ENCODE results near the gene AKNA. TPM values are rescaled to one million over a fixed set of nuclear protein-coding genes. Genes with fewer than 3 reads are reported as not detected.

AKNA gene
- total and polyA plus RNA-seq, 2 of the 8 experiments (the other 6 are each of a cell fraction or from before 2014, with no cell fraction given) = 21.0 to 27.4 TPM

DNA sequence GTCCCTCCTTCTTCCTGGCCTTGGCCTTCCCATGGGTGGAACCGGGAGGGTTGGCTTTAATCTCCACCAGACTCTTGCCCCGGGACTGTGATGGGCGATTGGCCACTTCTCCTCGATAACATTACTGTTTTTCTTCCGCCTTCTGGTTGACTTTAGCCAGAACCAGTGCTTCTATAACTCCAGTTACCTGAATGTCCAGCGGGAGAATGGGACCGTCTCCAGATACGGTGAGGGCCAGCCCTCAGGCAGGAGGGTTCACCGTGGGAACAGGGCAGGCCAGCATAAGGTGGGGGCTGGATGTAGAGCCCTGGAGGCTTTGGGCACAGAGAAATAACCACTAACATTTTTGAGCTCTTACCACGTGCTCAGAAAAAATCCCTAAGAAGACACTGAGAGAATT, 57.1 kb downstream of the AKNA start:
- H2AK5ac ChIP-seq (ENCODE audit: low read depth, low read length) = no peak overlapping the region
- TF ChIP-seq GTF2F1 (IDR thresholded peaks at IDR 0.05; ENCODE audit: borderline replicate concordance, low read depth, low read length) = no peak
- TF ChIP-seq ASH2L (IDR thresholded peaks at IDR 0.05; ENCODE audit: low read length) = no peak
- no peak for TF ChIP-seq CBX8 (IDR thresholded peaks at IDR 0.05; ENCODE audit: borderline replicate concordance, low read depth, low read length)
- no peak for TF ChIP-seq SP4 (IDR thresholded peaks at IDR 0.05; ENCODE audit: low read length)
- no peak for TF ChIP-seq CBX5 (IDR thresholded peaks at IDR 0.05; ENCODE audit: low read depth, low read length)
- no peak for TF ChIP-seq JUND (IDR thresholded peaks at IDR 0.05; ENCODE audit: low read length)
- no peak for TF ChIP-seq KDM4A (IDR thresholded peaks at IDR 0.05; ENCODE audit: low read depth, low read length, severe bottlenecking)
- TF ChIP-seq RNF2 (IDR thresholded peaks at IDR 0.05; ENCODE audit: borderline replicate concordance, low read depth, low read length, missing control alignments, poor library complexity, severe bottlenecking) = no peak
- TF ChIP-seq MAFK (IDR thresholded peaks at IDR 0.05; ENCODE audit: low read depth, low read length) = no peak
- no peak for TF ChIP-seq SIN3A (conservative IDR thresholded peaks at IDR 0.05 in 1 of 2, IDR thresholded peaks at IDR 0.05 in 1 of 2; ENCODE audit: low read depth in 1 of 2, low read length in 2 of 2)
- TF ChIP-seq RFX5 (IDR thresholded peaks at IDR 0.05; ENCODE audit: borderline replicate concordance, low read depth, low read length) = no peak
- TF ChIP-seq, protein P1, sequence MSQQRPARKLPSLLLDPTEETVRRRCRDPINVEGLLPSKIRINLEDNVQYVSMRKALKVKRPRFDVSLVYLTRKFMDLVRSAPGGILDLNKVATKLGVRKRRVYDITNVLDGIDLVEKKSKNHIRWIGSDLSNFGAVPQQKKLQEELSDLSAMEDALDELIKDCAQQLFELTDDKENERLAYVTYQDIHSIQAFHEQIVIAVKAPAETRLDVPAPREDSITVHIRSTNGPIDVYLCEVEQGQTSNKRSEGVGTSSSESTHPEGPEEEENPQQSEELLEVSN (IDR thresholded peaks at IDR 0.05) = no peak
- TF ChIP-seq, protein P2, sequence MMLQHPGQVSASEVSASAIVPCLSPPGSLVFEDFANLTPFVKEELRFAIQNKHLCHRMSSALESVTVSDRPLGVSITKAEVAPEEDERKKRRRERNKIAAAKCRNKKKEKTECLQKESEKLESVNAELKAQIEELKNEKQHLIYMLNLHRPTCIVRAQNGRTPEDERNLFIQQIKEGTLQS (IDR thresholded peaks at IDR 0.05; ENCODE audit: insufficient read depth, low read depth, low read length) = no peak

More for the DNA sequence above, 57.1 kb downstream of the AKNA start:
- H3K79me1 ChIP-seq (ENCODE audit: low read depth, low read length) = no peaks in the 10 kb centered on the region
- no peak overlapping the region for H2BK15ac ChIP-seq (ENCODE audit: low read length)
- FAIRE-seq = no peak
- H3K4me1 ChIP-seq (replicated peaks in 1 of 4; ENCODE audit: control insufficient read depth in 3 of 4, insufficient read depth in 4 of 4, low read length in 3 of 4) = 0 out of 7 replicates have a peak, but pooled peaks cover 0 to 2% (median 0%) of the 10 kb centered on the region in 4 experiments
- H3K36me3 ChIP-seq (ENCODE audit: control insufficient read depth in 2 of 4, insufficient read depth in 4 of 4, low read length in 3 of 4) = peaks cover 0 to 2% (median 0%) of the 10 kb centered on the region in 4 experiments; a peak in 1 of 8 replicates
- H4K91ac ChIP-seq (replicated peaks; ENCODE audit: insufficient read length, low read length) = no peak overlapping the region
- ChIA-PET CTCF (ENCODE audit: partially characterized antibody) (no interaction called here), POLR2A (ENCODE audit: partially characterized antibody) (no interaction called here)
- no peaks in the 10 kb centered on the region for H3K27me3 ChIP-seq (replicated peaks in 1 of 4; ENCODE audit: control insufficient read depth in 3 of 4, extremely low read depth in 1 of 4, insufficient read depth in 3 of 4, low read length in 3 of 4)
- H2BK20ac ChIP-seq (ENCODE audit: low read length) = no peak overlapping the region
- no peak overlapping the region for H2BK5ac ChIP-seq (ENCODE audit: low read depth, low read length)
- no peaks in the 10 kb centered on the region for H3K79me2 ChIP-seq (ENCODE audit: control insufficient read depth in 1 of 2, insufficient read depth in 2 of 2, low read length in 2 of 2)
- H3K4ac ChIP-seq (replicated peaks; ENCODE audit: insufficient read length, low read depth, low read length) = no peak overlapping the region
- H3K14ac ChIP-seq (ENCODE audit: insufficient read length) = no peak overlapping the region
- no peaks in the 10 kb centered on the region for H4K20me1 ChIP-seq (replicated peaks in 1 of 2; ENCODE audit: control insufficient read depth in 1 of 2, insufficient read depth in 2 of 2, low read length in 2 of 2)
- H3K23me2 ChIP-seq (ENCODE audit: low read depth, low read length) = no peaks in the 10 kb centered on the region
- H3K56ac ChIP-seq (replicated peaks; ENCODE audit: insufficient read length, low read depth, low read length) = no peak overlapping the region
- H3K4me2 ChIP-seq (ENCODE audit: insufficient read depth in 1 of 2, low read depth in 2 of 2, low read length in 2 of 2) = no peak overlapping the region
- no peak overlapping the region for H2AFZ ChIP-seq (ENCODE audit: low read length)
- no peak overlapping the region for H4K5ac ChIP-seq (ENCODE audit: insufficient read length, low read depth, low read length)
- no peak overlapping the region for H4K8ac ChIP-seq (ENCODE audit: extremely low read depth, insufficient read depth, low read length)
- no peak overlapping the region for H3K9ac ChIP-seq (replicated peaks in 1 of 4; ENCODE audit: extremely low read depth in 1 of 4, low read depth in 3 of 4, low read length in 3 of 4)
- H2BK120ac ChIP-seq (replicated peaks; ENCODE audit: low read depth, low read length) = no peak overlapping the region
- DNase-seq (ENCODE audit: low read depth in 1 of 2, low spot score in 2 of 2) = no peak
- H2BK12ac ChIP-seq (ENCODE audit: low read depth, low read length) = no peak overlapping the region
- no peak overlapping the region for H3K4me3 ChIP-seq (ENCODE audit: extremely low read depth in 1 of 4, insufficient read depth in 2 of 4, low read depth in 3 of 4, low read length in 4 of 4)
- peaks cover 0 to 4% of the 10 kb centered on the region in 2 experiments; a peak in 1 of 4 replicates for H3K9me3 ChIP-seq (ENCODE audit: insufficient read depth in 2 of 2, low read depth in 1 of 2, low read length in 1 of 2)
- H3K27ac ChIP-seq (ENCODE audit: low read depth, low read length) = no peak overlapping the region
- H3K18ac ChIP-seq (ENCODE audit: extremely low read depth, low read length) = no peak overlapping the region
- WGBS, 2 experiments (ENCODE audit: extremely low coverage in 1 of 2, insufficient coverage in 1 of 2, insufficient read length in 1 of 2, insufficient replicate concordance in 2 of 2, low coverage in 1 of 2, low lambda C conversion rate in 2 of 2, missing lambda C conversion rate in 1 of 2) = 97% methylated on average over 10 of the region's 10 CpGs; no CpG with 5 or more reads in 1 of the 2 experiments
- H3K23ac ChIP-seq (ENCODE audit: insufficient read length) = no peak overlapping the region
